ENCODE data around the gene MRPL21. TPM values are rescaled to one million over a fixed set of nuclear protein-coding genes. Genes with fewer than 3 reads are reported as not detected.

Gene MRPL21
- total and polyA plus RNA-seq, 2 of the 8 experiments (the other 6 are each of a cell fraction or from before 2014, with no cell fraction given): 102 to 107 TPM

DNA sequence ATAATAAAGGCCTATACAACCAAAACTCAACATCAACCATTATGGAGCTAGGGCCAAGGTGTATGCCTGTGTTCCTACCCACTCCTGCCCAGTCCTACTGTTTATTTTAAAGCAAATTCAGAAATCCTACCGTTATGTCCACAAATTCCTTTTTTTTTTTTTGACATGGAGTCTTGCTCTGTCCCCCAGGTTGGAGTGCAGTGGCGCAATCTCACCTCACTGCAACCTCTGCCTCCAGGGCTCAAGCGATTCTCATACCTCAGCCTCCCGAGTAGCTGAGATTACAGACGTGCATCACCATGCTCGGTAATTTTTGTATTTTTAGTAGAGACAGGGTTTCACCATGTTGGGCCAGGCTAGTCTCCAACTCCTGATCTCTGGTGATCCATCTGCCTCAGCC lies 58.8 kb downstream of the MRPL21 start:
- WGBS, 2 experiments (ENCODE audit: extremely low coverage in 1 of 2, insufficient coverage in 1 of 2, insufficient read length in 1 of 2, insufficient replicate concordance in 2 of 2, low coverage in 1 of 2, low lambda C conversion rate in 2 of 2, missing lambda C conversion rate in 1 of 2): 84% methylated on average over 5 of the region's 6 CpGs; no CpG with 5 or more reads in 1 of the 2 experiments
- Histone ChIP-seq H3K27ac (ENCODE audit: low read depth, low read length) (no peak overlapping the region), H2AK5ac (ENCODE audit: low read depth, low read length) (no peak overlapping the region), H4K91ac (replicated peaks; ENCODE audit: insufficient read length, low read length) (no peak overlapping the region), H2BK12ac (ENCODE audit: low read depth, low read length) (no peak overlapping the region), H3K4me3 (ENCODE audit: extremely low read depth in 1 of 4, insufficient read depth in 2 of 4, low read depth in 3 of 4, low read length in 4 of 4) (no peak overlapping the region), H2BK20ac (ENCODE audit: low read length) (no peak overlapping the region), H3K4ac (replicated peaks; ENCODE audit: insufficient read length, low read depth, low read length) (no peak overlapping the region), H2BK120ac (replicated peaks; ENCODE audit: low read depth, low read length) (no peak overlapping the region), H4K8ac (ENCODE audit: extremely low read depth, insufficient read depth, low read length) (no peak overlapping the region), H3K4me1 (replicated peaks in 1 of 4; ENCODE audit: control insufficient read depth in 3 of 4, insufficient read depth in 4 of 4, low read length in 3 of 4) (peaks cover 3 to 8% (median 6%) of the 10 kb centered on the region in 4 experiments; a peak in 6 of 7 replicates), H3K23ac (ENCODE audit: insufficient read length) (no peak overlapping the region), H4K5ac (ENCODE audit: insufficient read length, low read depth, low read length) (no peak overlapping the region), H3K9me3 (ENCODE audit: insufficient read depth in 2 of 2, low read depth in 1 of 2, low read length in 1 of 2) (no peaks in the 10 kb centered on the region), H3K79me1 (ENCODE audit: low read depth, low read length) (no peaks in the 10 kb centered on the region), H3K23me2 (ENCODE audit: low read depth, low read length) (peaks cover 18% of the 10 kb centered on the region; the same call in 1 of the 2 replicates), H3K56ac (replicated peaks; ENCODE audit: insufficient read length, low read depth, low read length) (no peak overlapping the region), H3K27me3 (replicated peaks in 1 of 4; ENCODE audit: control insufficient read depth in 3 of 4, extremely low read depth in 1 of 4, insufficient read depth in 3 of 4, low read length in 3 of 4) (peaks cover 27 to 61% (median 51%) of the 10 kb centered on the region in 4 experiments), H3K4me2 (ENCODE audit: insufficient read depth in 1 of 2, low read depth in 2 of 2, low read length in 2 of 2) (no peak overlapping the region; a peak in 1 of 4 replicates), H2AFZ (ENCODE audit: low read length) (no peak overlapping the region), H3K79me2 (ENCODE audit: control insufficient read depth in 1 of 2, insufficient read depth in 2 of 2, low read length in 2 of 2) (no peaks in the 10 kb centered on the region), H3K36me3 (ENCODE audit: control insufficient read depth in 2 of 4, insufficient read depth in 4 of 4, low read length in 3 of 4) (no peaks in the 10 kb centered on the region), H3K9ac (replicated peaks in 1 of 4; ENCODE audit: extremely low read depth in 1 of 4, low read depth in 3 of 4, low read length in 3 of 4) (no peak overlapping the region), H2BK15ac (ENCODE audit: low read length) (no peak overlapping the region), H3K14ac (ENCODE audit: insufficient read length) (no peak overlapping the region), H3K18ac (ENCODE audit: extremely low read depth, low read length) (no peak overlapping the region), H2BK5ac (ENCODE audit: low read depth, low read length) (no peak overlapping the region), H4K20me1 (replicated peaks in 1 of 2; ENCODE audit: control insufficient read depth in 1 of 2, insufficient read depth in 2 of 2, low read length in 2 of 2) (peaks cover 2 to 4% of the 10 kb centered on the region in 2 experiments)
- DNase-seq (ENCODE audit: low read depth in 1 of 2, low spot score in 2 of 2) (no peak), FAIRE-seq (no peak)
- ChIA-PET POLR2A (ENCODE audit: partially characterized antibody) (interaction anchor here (0.6 to 3.2 kb wide), 5 partner anchors 9 to 96 kb away, joined by 3 to 11 read pairs (median 3); no protein-coding TSS in a partner anchor), CTCF (ENCODE audit: partially characterized antibody) (interaction anchor here (1.1 to 3.4 kb wide), 7 partner anchors 8 to 244 kb away, joined by 3 to 11 read pairs (median 3); no protein-coding TSS in a partner anchor)
- no peak for TF ChIP-seq TAF1 (IDR thresholded peaks at IDR 0.05; ENCODE audit: low read depth, low read length)
- no peak for TF ChIP-seq RBBP5 (IDR thresholded peaks at IDR 0.05; ENCODE audit: borderline replicate concordance, low read depth, low read length)
- TF ChIP-seq JUN (IDR thresholded peaks at IDR 0.05; ENCODE audit: low read depth, low read length): no peak
- no peak for TF ChIP-seq CBX8 (IDR thresholded peaks at IDR 0.05; ENCODE audit: borderline replicate concordance, low read depth, low read length)
- no peak for TF ChIP-seq RAD21 (IDR thresholded peaks at IDR 0.05 in 1 of 2, conservative IDR thresholded peaks at IDR 0.05 in 1 of 2; ENCODE audit: low read depth in 2 of 2, low read length in 2 of 2)
- TF ChIP-seq HDAC6 (IDR thresholded peaks at IDR 0.05; ENCODE audit: low read depth, low read length): no peak
- TF ChIP-seq TEAD4 (IDR thresholded peaks at IDR 0.05; ENCODE audit: low read depth, low read length): no peak
- no peak for TF ChIP-seq EZH2 (IDR thresholded peaks at IDR 0.05; ENCODE audit: low read depth, low read length, severe bottlenecking)
- no peak for TF ChIP-seq SP4 (IDR thresholded peaks at IDR 0.05; ENCODE audit: low read length)
- TF ChIP-seq TAF7 (optimal IDR thresholded peaks at IDR 0.05; ENCODE audit: borderline replicate concordance, low read depth, low read length): no peak
- TF ChIP-seq SIN3A (conservative IDR thresholded peaks at IDR 0.05 in 1 of 2, IDR thresholded peaks at IDR 0.05 in 1 of 2; ENCODE audit: low read depth in 1 of 2, low read length in 2 of 2): no peak
